Naive B cell (primary cell): ENCODE data around the gene LMTK2. TPM values are rescaled to one million over a fixed set of nuclear protein-coding genes. Genes with fewer than 3 reads are reported as not detected.

Experiments
- ATAC-seq, 2 donors: fragments of 150-1000 bp; cut with Tn5 transposase; 2 replicates each; pipeline ENCODE4 v1.10.0; 2021; ENCODE audit warnings: low read depth in 2 of 2, mild to moderate bottlenecking in 2 of 2, moderate library complexity in 2 of 2
- DNase-seq: peaks from one replicate; pipeline ENCODE4 v3.0.0; 2022
- H3K27ac Mint-ChIP-seq, 6 donors: one replicate each; pipeline ENCODE4 v1.8.0; 2020 to 2022; ENCODE audit warnings: mild to moderate bottlenecking in 6 of 6, mixed read lengths in 6 of 6, moderate library complexity in 5 of 6, inconsistent platforms in 2 of 6
- H3K27me3 Mint-ChIP-seq, 3 donors: one replicate each; pipeline ENCODE4 v1.8.0; 2021 to 2022; ENCODE audit warnings: mixed read lengths in 3 of 3, mild to moderate bottlenecking in 1 of 3
- H3K36me3 Mint-ChIP-seq, 2 donors: one replicate each; pipeline ENCODE4 v1.8.0; 2020 to 2022; ENCODE audit warnings: mixed read lengths in 2 of 2, inconsistent platforms in 1 of 2, mild to moderate bottlenecking in 1 of 2
- H3K4me1 Mint-ChIP-seq, 3 donors: one replicate each; pipeline ENCODE4 v1.8.0; 2020 to 2022; ENCODE audit warnings: mixed read lengths in 3 of 3, inconsistent platforms in 1 of 3, mild to moderate bottlenecking in 1 of 3, moderate library complexity in 1 of 3
- H3K4me3 Mint-ChIP-seq, 8 donors: one replicate each; pipeline ENCODE4 v1.8.0; 2020 to 2022; ENCODE audit warnings: mild to moderate bottlenecking in 8 of 8, mixed read lengths in 8 of 8, moderate library complexity in 8 of 8, inconsistent platforms in 2 of 8
- H3K9me3 Mint-ChIP-seq, 7 donors: one replicate each; pipeline ENCODE4 v1.8.0; 2020 to 2022; ENCODE audit warnings: mixed read lengths in 7 of 7, mild to moderate bottlenecking in 5 of 7, inconsistent platforms in 2 of 7, moderate library complexity in 1 of 7
- polyA plus RNA-seq, 6 donors: library from polyadenylated mRNA; unstranded; fragments of 300-500 nt; fragmentation: Illumina TruSeq; gene quantifications; one replicate each; pipeline ENCODE4 v1.2.3, GENCODE V29; 2021; ENCODE audit warnings: low read depth in 6 of 6

LMTK2 gene
- polyA plus RNA-seq, 6 donors from 2014 or later, result 1.4 to 3.5 (median 2.0) TPM

DNA sequence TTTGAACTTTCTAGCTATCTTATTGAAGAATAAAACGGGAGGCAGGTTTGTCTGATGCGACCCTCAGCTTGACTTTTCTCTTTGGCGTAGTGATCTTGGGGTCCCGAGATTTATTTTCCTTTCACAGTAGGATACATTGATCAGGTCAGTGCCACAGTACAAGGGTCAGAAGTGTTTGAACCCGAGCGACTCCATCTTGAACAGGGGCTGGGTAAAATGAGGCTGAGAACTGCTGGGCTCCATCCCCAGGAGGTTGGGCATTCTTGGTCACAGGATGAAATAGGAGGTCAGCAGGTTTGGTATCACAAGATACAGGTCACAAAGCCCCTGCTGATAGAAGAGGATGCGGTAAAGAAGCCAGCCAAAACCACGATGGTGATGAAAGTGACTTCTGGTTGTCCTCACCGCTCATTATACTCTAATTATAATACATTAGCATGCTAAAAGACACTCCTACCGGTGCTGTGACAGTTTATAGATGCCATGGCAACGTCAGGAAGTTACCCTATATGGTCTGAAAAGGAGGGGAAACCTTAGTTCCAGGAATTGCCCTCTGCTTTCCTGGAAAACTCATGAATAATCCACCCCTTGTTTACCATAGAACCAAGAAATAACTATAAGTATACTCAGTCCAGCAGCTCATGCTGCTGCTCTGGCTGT, 148.4 kb downstream of the LMTK2 start:
- H3K27ac Mint-ChIP-seq, result peak overlapping the region in 3 of 6 donors; percentile 15 to 43 (median 18)
- H3K27me3 Mint-ChIP-seq, result no peaks in the 10 kb centered on the region
- no peak for DNase-seq
- H3K36me3 Mint-ChIP-seq, result peaks cover 0 to 6% of the 10 kb centered on the region in 2 donors
- no peaks in the 10 kb centered on the region for H3K9me3 Mint-ChIP-seq
- ATAC-seq, result no peak
- H3K4me3 Mint-ChIP-seq, result peak overlapping the region in 3 of 8 donors; percentile 26 to 76 (median 30)
- H3K4me1 Mint-ChIP-seq, result peaks cover 13 to 28% (median 27%) of the 10 kb centered on the region in 3 donors

DNA sequence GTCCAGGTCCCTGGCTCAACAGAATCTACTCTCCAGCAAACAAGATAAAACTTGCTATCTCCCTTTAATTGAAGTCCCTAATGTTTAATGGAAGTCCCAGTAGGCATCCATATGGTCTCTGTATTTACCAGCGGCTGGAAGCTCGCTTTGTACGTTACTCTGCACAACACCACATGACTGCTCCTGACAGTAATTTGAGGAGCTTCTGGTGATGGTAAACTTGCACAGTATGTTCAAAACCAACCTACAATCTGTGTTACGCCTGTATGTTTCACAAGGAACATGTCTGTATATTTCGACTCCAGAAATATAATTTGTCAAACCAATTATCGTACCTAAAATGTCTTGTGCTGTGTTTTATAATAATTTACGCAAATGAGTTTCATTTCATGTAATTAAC, 149.8 kb downstream of the LMTK2 start:
- peaks cover 4 to 16% (median 15%) of the 10 kb centered on the region in 3 donors for H3K4me1 Mint-ChIP-seq
- no peak for DNase-seq
- no peak overlapping the region for H3K4me3 Mint-ChIP-seq

DNA sequence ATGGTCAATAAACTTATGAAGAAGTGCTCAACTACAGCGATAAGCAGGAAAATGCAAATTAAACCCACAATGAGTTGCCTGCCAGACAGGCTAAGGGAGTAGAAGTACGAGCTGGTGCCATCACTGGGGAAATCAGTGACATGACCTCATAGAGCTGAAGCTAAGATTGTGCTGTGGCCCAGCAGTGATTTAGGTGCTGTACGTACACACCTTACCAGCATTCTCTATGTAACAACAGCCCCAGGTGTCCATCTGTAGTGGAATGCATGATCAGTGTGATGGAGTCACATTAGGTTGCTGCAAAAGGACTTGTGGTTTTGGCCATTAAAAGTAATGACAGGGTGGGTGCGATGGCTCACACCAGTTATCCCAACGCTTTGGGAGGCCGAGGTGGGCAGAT, 151.0 kb downstream of the LMTK2 start:
- H3K27me3 Mint-ChIP-seq, result no peaks in the 10 kb centered on the region
- DNase-seq (no peak), ATAC-seq (no peak)
- no peak overlapping the region for H3K4me3 Mint-ChIP-seq
- no peak overlapping the region for H3K27ac Mint-ChIP-seq
- H3K4me1 Mint-ChIP-seq, result peaks cover 0 to 9% (median 7%) of the 10 kb centered on the region in 3 donors
- H3K36me3 Mint-ChIP-seq, result peaks cover 0 to 6% of the 10 kb centered on the region in 2 donors
- peaks cover 0 to 7% (median 1%) of the 10 kb centered on the region in 7 donors for H3K9me3 Mint-ChIP-seq

More for the DNA sequence above, 149.8 kb downstream of the LMTK2 start:
- no peak for ATAC-seq
- H3K36me3 Mint-ChIP-seq, result peaks cover 0 to 6% of the 10 kb centered on the region in 2 donors
- no peaks in the 10 kb centered on the region for H3K27me3 Mint-ChIP-seq
- H3K27ac Mint-ChIP-seq, result no peak overlapping the region
- H3K9me3 Mint-ChIP-seq, result peaks cover 0 to 2% (median 0%) of the 10 kb centered on the region in 7 donors

Other genes with a start within 250 kb of the LMTK2 start
- gene ASNS, start 234.5 kb upstream of the LMTK2 start, polyA plus RNA-seq, result 10 to 100 TPM; 20.6 to 44.6 (median 28.0) TPM
- not detected for gene OCM2, start 116.7 kb upstream of the LMTK2 start, polyA plus RNA-seq
- 1 to 10 TPM in 3 of 6 donors, under 1 TPM in 1, not detected in 2; 0.61 to 3.9 (median 1.7) TPM for gene BHLHA15, start 104.6 kb downstream of the LMTK2 start, polyA plus RNA-seq
- 10 to 100 TPM in 5 of 6 donors, 1 to 10 TPM in 1; 6.5 to 23.8 (median 12.4) TPM for gene TECPR1, start 145.4 kb downstream of the LMTK2 start, polyA plus RNA-seq
- 10 to 100 TPM; 12.1 to 21.6 (median 17.2) TPM for gene BRI3, start 174.8 kb downstream of the LMTK2 start, polyA plus RNA-seq